ENCODE measurements around the gene ERN1.
A peak's percentile ranks its signal among the peaks of the same experiment; 100 is the strongest.
"Not testable (repeated sequence)": the region's sequence is repeated elsewhere in the genome, so short reads cannot be mapped to it uniquely, and the experiment has no call there.

ERN1 gene

DNA sequence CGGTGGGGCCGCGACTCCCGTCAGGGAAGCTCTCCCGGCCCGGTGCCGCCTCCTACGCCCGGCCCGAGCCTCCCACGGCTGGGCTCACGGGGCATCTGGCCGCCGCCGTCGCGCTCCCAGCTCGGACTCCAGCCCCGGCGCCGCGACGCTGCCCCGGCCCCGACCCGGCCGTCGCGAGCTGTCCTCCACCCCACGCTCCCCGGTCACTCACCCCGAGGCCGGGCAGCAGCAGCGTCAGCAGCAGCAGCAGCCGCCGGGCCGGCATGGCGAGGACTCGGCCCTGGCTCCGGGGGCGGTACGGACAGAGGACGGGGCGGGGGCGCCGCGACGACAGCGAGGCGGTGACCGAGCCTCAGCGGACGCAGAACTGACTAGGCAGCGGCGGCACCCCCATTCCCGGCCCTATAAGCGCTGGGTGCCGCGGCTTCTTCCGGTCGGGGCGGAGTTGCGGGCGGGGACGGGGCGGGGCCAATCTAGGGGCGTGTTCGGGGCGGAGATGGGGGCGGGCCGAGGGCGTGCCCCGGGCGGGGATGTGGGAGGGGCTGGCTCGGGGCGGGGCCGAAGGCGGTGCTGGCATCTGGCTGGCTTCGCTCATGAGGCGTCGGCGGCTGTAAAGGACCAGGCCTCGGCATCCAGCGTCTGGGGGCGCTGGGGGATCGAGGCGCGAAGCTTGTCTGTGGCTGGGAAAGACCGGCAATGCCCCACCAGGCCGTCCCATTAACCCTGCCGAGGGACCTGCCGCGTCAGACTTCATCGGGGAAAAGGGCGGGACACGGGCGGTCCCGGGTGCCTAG, at the start of gene ERN1:
Gene ERN1, minus strand, starts transcription at position 380 of the 794 bp plus-strand sequence. Its CDS starts 115 bp downstream, at position 265.
- DNase-seq (ENCODE audit: low read depth in 2 of 2), result peak; percentile 86 to 87

DNA sequence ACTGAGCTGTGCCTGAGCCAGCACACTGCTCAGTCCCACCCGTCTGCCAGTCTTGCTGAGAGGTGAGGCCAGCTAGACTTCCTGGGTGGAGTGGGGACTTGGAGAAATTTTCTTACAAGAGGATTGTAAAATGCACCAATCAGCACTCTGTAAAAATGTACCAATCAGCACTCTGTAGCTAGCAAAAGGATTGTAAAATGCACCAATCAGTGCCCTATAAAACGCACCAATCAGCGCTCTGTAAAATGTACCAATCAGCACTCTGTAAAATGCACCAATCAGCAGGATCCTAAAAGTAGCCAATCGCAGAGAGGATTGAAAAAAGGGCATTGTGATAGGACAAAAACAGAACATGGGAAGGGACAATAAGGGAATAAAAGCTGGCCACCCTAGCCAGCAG, 49.1 kb upstream of the ERN1 start:
- not testable (repeated sequence) for DNase-seq (ENCODE audit: low read depth in 2 of 2)

DNA sequence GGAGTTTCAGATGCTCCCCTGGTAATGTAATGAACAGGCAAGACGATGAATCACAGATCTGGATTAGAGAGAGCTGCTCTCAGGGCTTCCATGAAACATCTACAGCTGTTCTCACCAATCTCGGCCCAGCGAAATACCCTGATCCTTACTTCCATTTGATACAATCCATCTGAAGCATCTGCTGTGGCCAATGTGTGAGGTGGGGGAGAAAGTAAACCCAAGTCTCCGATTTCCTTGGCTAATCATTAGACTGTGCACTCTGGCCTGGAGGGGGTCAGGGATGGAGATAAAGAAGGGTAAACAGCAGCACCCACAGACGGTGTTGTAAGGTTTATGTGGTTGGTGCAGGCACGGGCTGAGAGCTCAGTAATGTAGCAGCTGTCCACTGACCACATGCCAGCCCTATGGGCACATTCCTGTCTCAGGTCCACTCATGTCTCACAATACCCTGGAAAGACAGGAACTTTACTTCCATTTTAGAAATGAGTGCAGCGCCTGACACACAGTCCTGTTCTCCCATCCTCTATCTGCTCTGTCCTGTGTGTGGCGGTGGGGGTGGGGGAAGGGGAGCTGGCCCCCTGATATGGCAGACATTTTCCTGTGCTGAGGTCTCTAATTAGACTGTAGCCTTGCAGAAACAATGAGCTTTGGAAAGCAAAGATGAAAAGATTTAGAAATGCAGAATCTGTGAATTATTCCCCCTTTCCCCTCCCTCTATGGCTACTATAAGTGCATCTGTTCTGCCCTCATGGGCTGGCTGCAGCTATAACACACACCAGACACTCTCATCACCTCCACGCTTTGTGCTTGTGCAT, 48.3 kb upstream of the ERN1 start:
- DNase-seq (ENCODE audit: low read depth in 2 of 2), result no peak

- DNase-seq (ENCODE audit: low read depth in 2 of 2), result no peak
These were observed 47.5 kb upstream of the ERN1 start for GRCh38 chr17:64177311-64178010.

GRCh38 chr17:64176556-64176955, 46.6 kb upstream of the ERN1 start:
- DNase-seq (ENCODE audit: low read depth in 2 of 2), result no peak

GRCh38 chr17:64174686-64175456, 44.9 kb upstream of the ERN1 start:
- no peak for DNase-seq (ENCODE audit: low read depth in 2 of 2)

DNA sequence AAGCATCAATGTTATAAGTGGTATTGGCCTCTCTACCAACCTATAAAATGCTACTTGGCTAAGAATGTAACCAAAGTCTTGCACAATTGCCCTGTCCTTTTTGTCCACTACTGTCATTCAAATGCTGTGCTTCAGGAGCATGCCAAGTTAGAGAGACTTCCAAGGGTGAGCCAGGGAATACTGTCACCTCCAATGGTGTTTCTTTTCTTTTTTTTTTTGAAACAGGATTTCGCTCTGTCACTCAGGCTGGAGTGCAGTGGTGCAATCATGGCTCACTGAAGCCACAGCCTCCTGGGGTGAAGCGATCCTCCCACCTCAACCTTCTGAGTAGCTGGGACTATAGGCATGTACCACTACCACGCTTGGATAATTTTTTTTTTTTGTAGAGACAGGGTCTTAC, 43.7 kb upstream of the ERN1 start:
- DNase-seq (ENCODE audit: low read depth in 2 of 2), result no peak

- no peak for DNase-seq (ENCODE audit: low read depth in 2 of 2)
These were observed 42.6 kb upstream of the ERN1 start for GRCh38 chr17:64172510-64172909.

DNA sequence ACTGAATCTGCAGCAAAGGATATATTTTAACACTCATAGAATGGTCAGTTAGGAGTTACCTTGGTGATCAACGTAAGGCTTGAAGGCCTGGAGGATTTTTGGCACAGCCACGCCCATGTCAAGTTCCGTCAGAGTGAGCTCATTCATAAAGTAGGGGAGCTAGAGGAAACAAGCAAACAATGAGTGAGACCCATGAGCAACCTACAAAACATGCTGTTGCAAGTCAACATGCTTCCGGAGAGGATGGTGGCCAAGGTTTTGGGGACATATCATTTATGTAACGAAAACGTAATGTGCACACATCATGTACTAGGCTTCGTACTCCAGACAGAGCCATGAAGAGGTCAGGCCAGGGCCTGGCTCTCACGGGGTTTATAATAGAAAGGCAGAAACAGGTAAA, 41.1 kb upstream of the ERN1 start:
- DNase-seq (ENCODE audit: low read depth in 2 of 2), result no peak

- no peak for DNase-seq (ENCODE audit: low read depth in 2 of 2)
These were observed 40.3 kb upstream of the ERN1 start for GRCh38 chr17:64170286-64170685.

- not testable (repeated sequence) for DNase-seq (ENCODE audit: low read depth in 2 of 2)
These were observed 37.7 kb upstream of the ERN1 start for GRCh38 chr17:64167666-64168065.

- no peak for DNase-seq (ENCODE audit: low read depth in 2 of 2)
These were observed 36.9 kb upstream of the ERN1 start for GRCh38 chr17:64166876-64167275.

GRCh38 chr17:64165347-64165746, 35.4 kb upstream of the ERN1 start:
- no peak for DNase-seq (ENCODE audit: low read depth in 2 of 2)

DNA sequence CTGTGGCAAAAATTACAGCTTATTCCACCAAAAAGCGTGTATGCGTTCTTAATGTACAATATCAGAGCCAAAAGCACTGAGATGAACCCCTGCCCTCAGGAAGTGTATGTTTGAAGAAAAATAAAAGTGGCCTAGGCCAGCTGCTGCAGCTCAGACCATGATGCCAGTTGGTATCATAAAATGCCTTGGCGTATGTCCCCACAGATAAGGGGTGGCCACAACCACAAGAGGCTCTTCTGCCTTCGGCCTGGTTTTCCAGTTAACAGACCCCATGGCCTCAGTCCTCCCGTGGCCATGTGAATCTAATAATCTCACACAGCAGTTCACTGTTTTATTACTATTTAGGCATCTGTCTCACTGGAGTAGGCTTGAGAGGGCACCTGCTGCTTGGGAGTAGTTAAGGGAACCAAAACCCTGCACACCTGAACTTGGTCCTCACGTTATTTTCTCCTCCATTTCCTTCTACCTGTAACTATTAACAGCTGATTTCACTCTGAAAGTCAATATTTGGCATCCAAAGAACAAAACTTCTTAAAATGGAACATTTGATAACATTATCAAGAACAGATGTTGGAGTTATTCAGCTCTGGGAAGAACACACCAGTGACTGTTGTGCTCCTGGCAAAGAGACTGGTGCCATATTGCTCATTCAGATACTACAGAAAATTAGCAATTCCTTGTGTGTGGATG, 34.8 kb upstream of the ERN1 start:
- no peak for DNase-seq (ENCODE audit: low read depth in 2 of 2)

- no peak for DNase-seq (ENCODE audit: low read depth in 2 of 2)
These were observed 33.5 kb upstream of the ERN1 start for GRCh38 chr17:64163468-64163867.

- no peak for DNase-seq (ENCODE audit: low read depth in 2 of 2)
These were observed 32.6 kb upstream of the ERN1 start for GRCh38 chr17:64162554-64162953.

DNA sequence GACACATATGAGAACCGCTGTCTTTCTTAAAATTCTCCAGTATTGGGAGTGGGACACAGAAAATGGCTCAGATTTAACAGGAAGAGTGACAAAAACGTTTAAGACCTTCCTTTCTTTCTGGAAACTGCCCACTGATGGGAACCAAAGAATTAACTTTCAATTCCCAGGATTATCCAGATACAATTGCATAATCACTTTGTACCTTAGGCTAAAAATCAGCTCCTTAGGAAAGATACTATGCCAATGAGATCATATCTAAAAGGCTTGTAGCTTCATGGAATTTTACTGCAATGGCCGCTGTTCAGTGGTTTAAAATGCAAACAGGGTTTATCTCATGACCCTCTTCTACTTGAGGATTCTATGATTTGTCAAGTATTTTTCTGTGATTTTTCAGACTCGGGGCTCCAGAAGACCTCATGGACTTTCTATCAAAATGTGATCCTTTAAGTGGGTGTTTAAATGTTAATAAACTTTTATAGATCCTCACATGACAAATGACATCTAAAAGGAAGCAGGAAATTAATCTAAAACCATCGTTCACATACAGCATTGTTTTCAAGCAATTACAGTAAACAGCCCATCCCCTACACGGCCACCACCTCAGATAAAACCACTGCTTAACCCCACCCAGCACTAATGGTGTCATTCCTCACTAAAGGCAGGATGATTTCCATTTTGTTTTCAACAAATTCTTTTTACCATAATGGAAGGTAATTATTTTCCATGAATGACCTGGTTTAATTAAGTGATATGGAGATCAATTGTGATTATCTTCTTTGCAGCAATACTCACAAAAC, 31.6 kb upstream of the ERN1 start:
- no peak for DNase-seq (ENCODE audit: low read depth in 2 of 2)

DNA sequence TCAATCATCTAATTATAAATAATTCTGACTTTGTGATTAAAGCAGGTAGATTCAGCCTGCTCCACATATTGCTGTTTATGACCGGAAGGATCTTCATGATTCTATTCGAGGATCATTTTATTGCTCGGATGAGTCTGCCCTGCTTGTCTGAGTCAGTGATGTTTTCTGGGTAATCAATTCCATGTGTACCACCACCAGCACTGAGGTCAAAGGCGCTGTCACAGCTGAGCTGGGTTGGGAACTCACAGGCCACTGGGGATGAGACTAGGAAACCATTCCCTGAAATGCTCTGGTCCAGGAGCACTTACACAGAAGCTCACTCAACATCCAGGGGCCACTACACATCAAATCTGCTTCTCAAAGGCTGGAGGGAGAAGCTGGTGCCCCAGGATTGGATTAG, 30.4 kb upstream of the ERN1 start:
- DNase-seq (ENCODE audit: low read depth in 2 of 2), result no peak

DNA sequence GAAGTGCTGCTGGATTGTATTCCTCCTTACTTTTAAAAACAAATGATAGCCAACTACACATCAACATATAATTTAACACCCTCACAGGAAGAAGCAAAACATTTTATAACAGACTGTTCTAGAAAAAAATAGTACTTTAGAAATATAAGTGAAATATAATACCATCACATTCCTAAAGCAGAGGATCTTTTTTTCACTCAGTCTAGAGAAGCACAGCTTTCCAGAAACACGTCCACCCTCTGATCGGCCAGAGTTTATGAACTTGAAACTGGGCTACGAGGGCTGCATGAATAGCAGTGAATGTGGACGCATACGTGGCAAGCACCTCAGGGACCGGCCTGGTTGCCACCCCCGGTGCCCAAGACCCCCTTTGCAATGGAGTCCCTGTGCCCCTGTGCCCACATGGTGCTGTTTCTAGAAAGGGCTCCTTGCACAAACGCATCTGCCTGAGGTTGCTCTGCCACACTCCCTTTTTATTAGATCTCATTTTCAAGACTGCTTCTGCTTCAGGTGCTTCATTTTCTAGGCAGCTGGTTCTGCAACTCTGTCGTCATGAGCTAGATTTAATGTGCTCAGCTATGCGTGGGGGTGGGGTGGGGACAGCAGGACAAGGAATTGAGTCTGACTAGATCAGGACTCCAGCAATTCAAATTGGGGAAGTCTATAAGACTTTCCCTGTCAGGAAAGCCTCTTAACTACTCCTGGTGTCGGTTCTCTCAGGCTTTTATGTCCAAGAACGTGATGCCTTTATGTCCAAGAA, 29.1 kb upstream of the ERN1 start:
- no peak for DNase-seq (ENCODE audit: low read depth in 2 of 2)
